ENCODE data around the gene PIH1D1.

- no peak for TF ChIP-seq POLR2A (IDR thresholded peaks at IDR 0.05; ENCODE audit: low read depth, low read length)
- no peak for TF ChIP-seq TAF1 (IDR thresholded peaks at IDR 0.05; ENCODE audit: borderline replicate concordance, low read depth, low read length)
Measured at GRCh38 chr19:49430172-49430677, 21.4 kb downstream of the PIH1D1 start.
